CD14-positive monocyte (primary cell): Measurements from ENCODE around the gene GP1BA. TPM values are rescaled to one million over a fixed set of nuclear protein-coding genes. Genes with fewer than 3 reads are reported as not detected.

Experiments
- DNase-seq, 3 donors: peaks; one replicate each; pipeline ENCODE4 v3.0.0-alpha.2; 2011 to 2022
- H2AFZ ChIP-seq: 2 replicates; pipeline ENCODE4 v1.6.0; 2012; ENCODE audit warnings: mild to moderate bottlenecking, low read depth, low read length, inconsistent platforms; ENCODE audit not compliant: insufficient read depth, poor library complexity, severe bottlenecking
- H3K27ac ChIP-seq, 2 donors: 1 replicate in 1 of 2; 2 replicates in 1 of 2; pipeline ENCODE4 v1.5.1; 2012 to 2013; ENCODE audit warnings: low read length in 2 of 2, control low read depth in 1 of 2, inconsistent platforms in 1 of 2, low read depth in 1 of 2, mild to moderate bottlenecking in 1 of 2
- H3K27me3 ChIP-seq, 2 donors: one replicate each; pipeline versions ENCODE4 v1.6.0 to v1.6.1; 2011 to 2013; ENCODE audit warnings: low read length in 2 of 2; ENCODE audit not compliant: control insufficient read depth in 2 of 2, insufficient read depth in 2 of 2
- H3K36me3 ChIP-seq, 2 donors: replicated peaks in 1 of 2; 1 replicate in 1 of 2; 2 replicates in 1 of 2; pipeline versions ENCODE4 v1.5.1 to v1.6.1; 2012 to 2013; ENCODE audit warnings: low read length in 2 of 2, control low read depth in 1 of 2, inconsistent platforms in 1 of 2, mild to moderate bottlenecking in 1 of 2; ENCODE audit not compliant: insufficient read depth in 2 of 2, control insufficient read depth in 1 of 2
- H3K4me1 ChIP-seq, 2 donors: 1 replicate in 1 of 2; 2 replicates in 1 of 2; pipeline versions ENCODE4 v1.5.1 to v1.6.1; 2012 to 2013; ENCODE audit warnings: low read length in 2 of 2, control low read depth in 1 of 2, inconsistent platforms in 1 of 2, mild to moderate bottlenecking in 1 of 2, moderate library complexity in 1 of 2; ENCODE audit not compliant: insufficient read depth in 2 of 2, control insufficient read depth in 1 of 2
- H3K4me2 ChIP-seq: replicated peaks from 2 replicates; pipeline ENCODE3; 2012; ENCODE audit warnings: low read length, moderate library complexity, mild to moderate bottlenecking; ENCODE audit not compliant: poor library complexity, severe bottlenecking; ENCODE audit errors: extremely low read depth
- H3K4me3 ChIP-seq, 3 experiments: fragments of 200-600 bp in 1 of 3; sonication (generic) in 1 of 3; replicated peaks in 1 of 3; 1 replicate in 2 of 3; 2 replicates in 1 of 3; pipeline ENCODE4 v1.5.1; 2011 to 2013; ENCODE audit warnings: low read length in 3 of 3, mild to moderate bottlenecking in 3 of 3, control low read depth in 2 of 3, low read depth in 2 of 3, inconsistent platforms in 1 of 3, moderate library complexity in 1 of 3
- H3K79me2 ChIP-seq: 2 replicates; pipeline ENCODE4 v1.6.0; 2012; ENCODE audit warnings: mild to moderate bottlenecking, control low read depth, inconsistent platforms, low read length, moderate library complexity; ENCODE audit not compliant: insufficient read depth
- H3K9ac ChIP-seq: 2 replicates; pipeline ENCODE4 v1.6.0; 2017; ENCODE audit warnings: low read length, mild to moderate bottlenecking; ENCODE audit not compliant: insufficient read depth, poor library complexity, severe bottlenecking
- H3K9me3 ChIP-seq, 2 donors: replicated peaks in 1 of 2; 1 replicate in 1 of 2; 2 replicates in 1 of 2; pipeline versions ENCODE4 v1.5.1 to v1.6.1; 2012 to 2013; ENCODE audit warnings: low read length in 2 of 2, control low read depth in 1 of 2; ENCODE audit not compliant: control insufficient read depth in 1 of 2, insufficient read depth in 1 of 2
- H4K20me1 ChIP-seq: 2 replicates; pipeline ENCODE4 v1.6.0; 2012; ENCODE audit warnings: mild to moderate bottlenecking, low read length, control low read depth, moderate library complexity; ENCODE audit not compliant: insufficient read depth
- H3K27ac Mint-ChIP-seq, 7 donors: one replicate each; pipeline ENCODE4 v1.8.0; 2020; ENCODE audit warnings: mild to moderate bottlenecking in 7 of 7, mixed read lengths in 7 of 7, moderate library complexity in 6 of 7, inconsistent platforms in 2 of 7
- H3K27me3 Mint-ChIP-seq, 3 donors: one replicate each; pipeline ENCODE4 v1.8.0; 2021 to 2022; ENCODE audit warnings: low read depth in 3 of 3, mild to moderate bottlenecking in 3 of 3, mixed read lengths in 3 of 3, moderate library complexity in 3 of 3, inconsistent platforms in 1 of 3
- H3K36me3 Mint-ChIP-seq, 2 donors: one replicate each; pipeline ENCODE4 v1.8.0; 2020; ENCODE audit warnings: mixed read lengths in 2 of 2, inconsistent platforms in 1 of 2, mild to moderate bottlenecking in 1 of 2
- H3K4me1 Mint-ChIP-seq: one replicate; pipeline ENCODE4 v1.8.0; 2020; ENCODE audit warnings: mild to moderate bottlenecking, mixed read lengths
- H3K4me3 Mint-ChIP-seq, 2 donors: one replicate each; pipeline ENCODE4 v1.8.0; 2020; ENCODE audit warnings: mild to moderate bottlenecking in 2 of 2, mixed read lengths in 2 of 2, moderate library complexity in 1 of 2
- H3K9me3 Mint-ChIP-seq, 7 donors: one replicate each; pipeline ENCODE4 v1.8.0; 2020 to 2022; ENCODE audit warnings: mixed read lengths in 7 of 7, mild to moderate bottlenecking in 6 of 7, moderate library complexity in 6 of 7, inconsistent platforms in 2 of 7
- CTCF ChIP-seq: fragments of 200-600 bp; IDR thresholded peaks from one replicate; pipeline ENCODE4 v1.8.0; 2022; ENCODE audit warnings: antibody characterized with exemption, mild to moderate bottlenecking
- WGBS: methylation state at CpG from one replicate; pipeline ENCODE4 v1.1.5; 2013; ENCODE audit warnings: missing lambda C conversion rate; ENCODE audit not compliant: insufficient coverage; 5-methylcytosine and 5-hydroxymethylcytosine counted together
- intact Hi-C, 2 donors: fragments of 100-400 bp; cut with micrococcal nuclease; formaldehyde crosslinking; loops; one replicate each; pipeline versions ENCODE4 v1.15.0 to v1.15.1; 2023
- polyA plus RNA-seq, 3 donors: library from polyadenylated mRNA; depleted of rRNA in 1 of 3; unstranded in 2 of 3; stranded (reverse) in 1 of 3; fragments of 300-500 nt in 2 of 3; fragments of >200 nt in 1 of 3; fragmentation: Illumina TruSeq in 2 of 3; gene quantifications; 1 replicate in 2 of 3; 2 replicates in 1 of 3; pipeline ENCODE4 v1.2.3, GENCODE V29; 2012 to 2021

The GP1BA gene
- polyA plus RNA-seq, 3 donors, result 0.24 to 0.29 TPM; not detected in 1

- TF ChIP-seq CTCF, result no peak
- H3K27ac Mint-ChIP-seq, result peak overlapping the region; percentile 89 to 99 (median 98)
- peaks cover 21 to 25% of the 10 kb centered on the region in 2 donors for H3K36me3 Mint-ChIP-seq
- Histone ChIP-seq H3K4me3 (peak overlapping the region; percentile 92 to 95 (median 94)), H2AFZ (peak overlapping the region; percentile 58), H3K9ac (peak overlapping the region; percentile 80), H3K4me2 (peak overlapping the region; percentile 98), H3K4me1 (peaks cover 38 to 55% of the 10 kb centered on the region in 2 donors), H3K79me2 (peaks cover 47% of the 10 kb centered on the region), H4K20me1 (peaks cover 39% of the 10 kb centered on the region), H3K9me3 (no peaks in the 10 kb centered on the region), H3K36me3 (peaks cover 17 to 21% of the 10 kb centered on the region in 2 donors), H3K27me3 (no peaks in the 10 kb centered on the region), H3K27ac (peak overlapping the region; percentile 94)
- 0% methylated on average over 62 of the region's 75 CpGs for WGBS
- H3K27me3 Mint-ChIP-seq, result peaks cover 2 to 8% (median 3%) of the 10 kb centered on the region in 3 donors
- no peaks in the 10 kb centered on the region for H3K9me3 Mint-ChIP-seq
- intact Hi-C loops, result loop anchor here (1.0 to 5.0 kb wide), 5 partner anchors 17 to 182 kb away; partner anchors contain the start of genes SPAG7 (in 2 of the 2), CAMTA2 (in 1 of the 2) and CHRNE (in 1 of the 2)
- DNase-seq, result peak; percentile 76 to 90 (median 79)
- H3K4me3 Mint-ChIP-seq, result peak overlapping the region; percentile 77 to 97
- H3K4me1 Mint-ChIP-seq, result peaks cover 40% of the 10 kb centered on the region
These were observed 17.4 kb downstream of the GP1BA start for GRCh38 chr17:4949321-4950074.

GRCh38 chr17:4950075-4950745 is 18.1 kb downstream of the GP1BA start:
- Histone ChIP-seq H3K9me3 (no peaks in the 10 kb centered on the region), H3K4me2 (peak overlapping the region; percentile 98), H2AFZ (peak overlapping the region; percentile 70), H3K27me3 (no peaks in the 10 kb centered on the region), H3K27ac (peak overlapping the region; percentile 94), H3K79me2 (peaks cover 40% of the 10 kb centered on the region), H3K9ac (peak overlapping the region; percentile 80), H3K36me3 (peaks cover 15 to 16% of the 10 kb centered on the region in 2 donors), H4K20me1 (peaks cover 32% of the 10 kb centered on the region), H3K4me1 (peaks cover 31 to 48% of the 10 kb centered on the region in 2 donors), H3K4me3 (peak overlapping the region; percentile 21 to 94 (median 56))
- intact Hi-C loops, result loop anchor here in 1 of 2 donors (5.0 kb wide), 1 partner anchor 37 kb away; the partner anchor contains the start of gene CAMTA2
- H3K4me1 Mint-ChIP-seq, result peaks cover 33% of the 10 kb centered on the region
- WGBS, result under 1% methylated on average over 40 of the region's 52 CpGs
- H3K27ac Mint-ChIP-seq, result peak overlapping the region; percentile 89 to 98 (median 93)
- peaks cover 2 to 8% (median 3%) of the 10 kb centered on the region in 3 donors for H3K27me3 Mint-ChIP-seq
- no peaks in the 10 kb centered on the region for H3K9me3 Mint-ChIP-seq
- peak overlapping the region; percentile 80 to 88 for H3K4me3 Mint-ChIP-seq
- DNase-seq, result peak in 2 of 3 donors; percentile 36 to 56
- no peak for TF ChIP-seq CTCF
- H3K36me3 Mint-ChIP-seq, result peaks cover 16 to 18% of the 10 kb centered on the region in 2 donors
